ENCODE data around the gene LRMDA.

The LRMDA gene

GRCh38 chr10:75971402-75972211 lies 540.2 kb downstream of the LRMDA start:
- ATAC-seq (ENCODE audit: insufficient read depth, low read depth) (peak; percentile 77), DNase-seq (peak; percentile 57)
- Histone ChIP-seq H3K4me2 (ENCODE audit: insufficient read depth, low read length) (no peak overlapping the region), H3K79me2 (ENCODE audit: insufficient read depth, low read length) (no peaks in the 10 kb centered on the region), H3K4me3 (ENCODE audit: low read depth in 1 of 2, low read length in 2 of 2) (no peak overlapping the region), H3K9ac (ENCODE audit: low read depth, low read length) (no peak overlapping the region), H3K27ac (ENCODE audit: low read length) (peak overlapping the region; percentile 36), H3K27me3 (ENCODE audit: insufficient read depth, low read length, poor library complexity) (no peaks in the 10 kb centered on the region), H3K4me1 (ENCODE audit: insufficient read depth, low read length) (peaks cover 24% of the 10 kb centered on the region), H2AFZ (ENCODE audit: low read depth, low read length) (no peak overlapping the region), H3K36me3 (ENCODE audit: insufficient read depth, low read length) (no peaks in the 10 kb centered on the region), H3K9me3 (ENCODE audit: insufficient read depth, low read length, severe bottlenecking) (no peaks in the 10 kb centered on the region), H4K20me1 (ENCODE audit: insufficient read depth, low read length) (no peaks in the 10 kb centered on the region)
- TF ChIP-seq EZH2 (IDR thresholded peaks at IDR 0.05; ENCODE audit: borderline replicate concordance, low read depth, low read length, severe bottlenecking) (no peak), CTCF (IDR thresholded peaks at IDR 0.05; ENCODE audit: borderline replicate concordance, extremely low read depth, low read length, poor library complexity, severe bottlenecking) (no peak)

GRCh38 chr10:75972491-75973276 lies 541.3 kb downstream of the LRMDA start:
- Histone ChIP-seq H4K20me1 (ENCODE audit: insufficient read depth, low read length) (no peaks in the 10 kb centered on the region), H3K9me3 (ENCODE audit: insufficient read depth, low read length, severe bottlenecking) (no peaks in the 10 kb centered on the region), H3K4me3 (ENCODE audit: low read depth in 1 of 2, low read length in 2 of 2) (no peak overlapping the region), H3K27me3 (ENCODE audit: insufficient read depth, low read length, poor library complexity) (no peaks in the 10 kb centered on the region), H3K4me2 (ENCODE audit: insufficient read depth, low read length) (no peak overlapping the region), H3K36me3 (ENCODE audit: insufficient read depth, low read length) (no peaks in the 10 kb centered on the region), H3K4me1 (ENCODE audit: insufficient read depth, low read length) (peaks cover 24% of the 10 kb centered on the region), H3K9ac (ENCODE audit: low read depth, low read length) (no peak overlapping the region), H3K79me2 (ENCODE audit: insufficient read depth, low read length) (no peaks in the 10 kb centered on the region), H2AFZ (ENCODE audit: low read depth, low read length) (no peak overlapping the region), H3K27ac (ENCODE audit: low read length) (0 out of 2 replicates have a peak overlapping the region, but pooled peaks have one; percentile 32)
- DNase-seq (peak; percentile 16), ATAC-seq (ENCODE audit: insufficient read depth, low read depth) (peak; percentile 31; the same call in 1 of the 3 replicates)
- TF ChIP-seq CTCF (IDR thresholded peaks at IDR 0.05; ENCODE audit: borderline replicate concordance, extremely low read depth, low read length, poor library complexity, severe bottlenecking) (no peak), EZH2 (IDR thresholded peaks at IDR 0.05; ENCODE audit: borderline replicate concordance, low read depth, low read length, severe bottlenecking) (no peak)

- no peak for TF ChIP-seq CTCF (IDR thresholded peaks at IDR 0.05; ENCODE audit: borderline replicate concordance, extremely low read depth, low read length, poor library complexity, severe bottlenecking)
- no peak overlapping the region for H3K27ac ChIP-seq (ENCODE audit: low read length)
- H3K36me3 ChIP-seq (ENCODE audit: insufficient read depth, low read length), result no peaks in the 10 kb centered on the region
- H3K4me3 ChIP-seq (ENCODE audit: low read depth in 1 of 2, low read length in 2 of 2), result no peak overlapping the region
- DNase-seq, result no peak
- H3K27me3 ChIP-seq (ENCODE audit: insufficient read depth, low read length, poor library complexity), result no peaks in the 10 kb centered on the region
- H3K79me2 ChIP-seq (ENCODE audit: insufficient read depth, low read length), result no peaks in the 10 kb centered on the region
- no peak overlapping the region for H3K9ac ChIP-seq (ENCODE audit: low read depth, low read length)
- H2AFZ ChIP-seq (ENCODE audit: low read depth, low read length), result no peak overlapping the region
- peaks cover 24% of the 10 kb centered on the region for H3K4me1 ChIP-seq (ENCODE audit: insufficient read depth, low read length)
- H3K4me2 ChIP-seq (ENCODE audit: insufficient read depth, low read length), result no peak overlapping the region
- ATAC-seq (ENCODE audit: insufficient read depth, low read depth), result no peak
- no peaks in the 10 kb centered on the region for H3K9me3 ChIP-seq (ENCODE audit: insufficient read depth, low read length, severe bottlenecking)
- H4K20me1 ChIP-seq (ENCODE audit: insufficient read depth, low read length), result no peaks in the 10 kb centered on the region
These were observed 542.7 kb downstream of the LRMDA start for GRCh38 chr10:75974080-75974479.

All from DND-41 (cell line).